HCT116 (cell line): Measurements from ENCODE around the gene SLC6A8.

ENCODE experiments used
- CBX3 ChIP-seq: IDR thresholded peaks from 2 replicates; pipeline ENCODE4 v1.6.1; 2012; ENCODE audit warnings: low read depth
- ELF1 ChIP-seq: IDR thresholded peaks from 2 replicates; pipeline ENCODE4 v1.6.1; 2012; ENCODE audit warnings: low read depth, borderline replicate concordance
- EZH2 ChIP-seq: fragments of 200-600 bp; sonication (generic); IDR thresholded peaks from 2 replicates; pipeline ENCODE4 v1.6.1; 2017; ENCODE audit warnings: antibody characterized with exemption, mixed run types
- EZH2phosphoT487 ChIP-seq: fragments of 200-600 bp; IDR thresholded peaks from 2 replicates; pipeline ENCODE4 v1.6.1; 2018; ENCODE audit warnings: antibody characterized with exemption, borderline replicate concordance
- JUND ChIP-seq: IDR thresholded peaks from 2 replicates; pipeline ENCODE4 v1.6.1; 2012
- POLR2A ChIP-seq: IDR thresholded peaks from 2 replicates; pipeline ENCODE4 v1.7.0; 2011; ENCODE audit warnings: borderline replicate concordance; ENCODE audit not compliant: insufficient read depth, insufficient read length; ENCODE audit errors: extremely low read depth
- POLR2AphosphoS5 ChIP-seq: IDR thresholded peaks from 2 replicates; pipeline ENCODE4 v1.6.1; 2011; ENCODE audit warnings: mild to moderate bottlenecking, low read depth, low read length, moderate library complexity
- SIN3A ChIP-seq: IDR thresholded peaks from 2 replicates; pipeline ENCODE4 v1.6.1; 2012; ENCODE audit warnings: low read depth
- YY1 ChIP-seq: IDR thresholded peaks from 2 replicates; pipeline ENCODE4 v1.6.1; 2011; ENCODE audit warnings: low read length, low read depth, moderate library complexity, mild to moderate bottlenecking; ENCODE audit not compliant: insufficient replicate concordance; ENCODE audit errors: extremely low read depth
- ZFX ChIP-seq: fragments of 450-650 bp; IDR thresholded peaks from 2 replicates; pipeline ENCODE4 v1.6.1; 2017
- ZNF274 ChIP-seq: fragments of 200-500 bp; sonication (Bioruptor generic); IDR thresholded peaks from 2 replicates; pipeline ENCODE4 v1.6.1; 2014; ENCODE audit warnings: mild to moderate bottlenecking, low read depth, low read length, inconsistent platforms
- TF ChIP-seq, protein P1 (sequence below), 3 experiments: fragments of 200-600 bp in 1 of 3; sonication (generic) in 1 of 3; IDR thresholded peaks in 2 of 3; conservative IDR thresholded peaks in 1 of 3; 2 replicates each; pipeline ENCODE4 v1.5.1; 2012 to 2017; ENCODE audit warnings: low read depth in 2 of 3, low read length in 2 of 3, antibody characterized with exemption in 1 of 3, borderline replicate concordance in 1 of 3, control low read depth in 1 of 3, mild to moderate bottlenecking in 1 of 3, mixed read lengths in 1 of 3, mixed run types in 1 of 3, moderate library complexity in 1 of 3; ENCODE audit not compliant: insufficient read depth in 1 of 3
- TF ChIP-seq, protein P2 (sequence below): IDR thresholded peaks from 2 replicates; pipeline ENCODE4 v1.6.1; 2011; ENCODE audit warnings: mild to moderate bottlenecking, low read length, moderate library complexity; ENCODE audit not compliant: insufficient replicate concordance; ENCODE audit errors: extremely low read depth
- TF ChIP-seq, protein P3 (sequence below): IDR thresholded peaks from 2 replicates; pipeline ENCODE4 v1.6.1; 2012

GRCh38 chrX:153725039-153725831 lies 37.5 kb downstream of the SLC6A8 start:
- TF ChIP-seq, protein P1, sequence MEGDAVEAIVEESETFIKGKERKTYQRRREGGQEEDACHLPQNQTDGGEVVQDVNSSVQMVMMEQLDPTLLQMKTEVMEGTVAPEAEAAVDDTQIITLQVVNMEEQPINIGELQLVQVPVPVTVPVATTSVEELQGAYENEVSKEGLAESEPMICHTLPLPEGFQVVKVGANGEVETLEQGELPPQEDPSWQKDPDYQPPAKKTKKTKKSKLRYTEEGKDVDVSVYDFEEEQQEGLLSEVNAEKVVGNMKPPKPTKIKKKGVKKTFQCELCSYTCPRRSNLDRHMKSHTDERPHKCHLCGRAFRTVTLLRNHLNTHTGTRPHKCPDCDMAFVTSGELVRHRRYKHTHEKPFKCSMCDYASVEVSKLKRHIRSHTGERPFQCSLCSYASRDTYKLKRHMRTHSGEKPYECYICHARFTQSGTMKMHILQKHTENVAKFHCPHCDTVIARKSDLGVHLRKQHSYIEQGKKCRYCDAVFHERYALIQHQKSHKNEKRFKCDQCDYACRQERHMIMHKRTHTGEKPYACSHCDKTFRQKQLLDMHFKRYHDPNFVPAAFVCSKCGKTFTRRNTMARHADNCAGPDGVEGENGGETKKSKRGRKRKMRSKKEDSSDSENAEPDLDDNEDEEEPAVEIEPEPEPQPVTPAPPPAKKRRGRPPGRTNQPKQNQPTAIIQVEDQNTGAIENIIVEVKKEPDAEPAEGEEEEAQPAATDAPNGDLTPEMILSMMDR (IDR thresholded peaks at IDR 0.05 in 2 of 3, conservative IDR thresholded peaks at IDR 0.05 in 1 of 3; ENCODE audit: borderline replicate concordance in 1 of 3, insufficient read depth in 1 of 3, low read depth in 2 of 3, low read length in 2 of 3) = no peak
- no peak for TF ChIP-seq POLR2A
- no peak for TF ChIP-seq JUND
- no peak for TF ChIP-seq EZH2phosphoT487
- no peak for TF ChIP-seq POLR2AphosphoS5
- TF ChIP-seq ZNF274 = no peak
- TF ChIP-seq SIN3A = no peak
- TF ChIP-seq, protein P2, sequence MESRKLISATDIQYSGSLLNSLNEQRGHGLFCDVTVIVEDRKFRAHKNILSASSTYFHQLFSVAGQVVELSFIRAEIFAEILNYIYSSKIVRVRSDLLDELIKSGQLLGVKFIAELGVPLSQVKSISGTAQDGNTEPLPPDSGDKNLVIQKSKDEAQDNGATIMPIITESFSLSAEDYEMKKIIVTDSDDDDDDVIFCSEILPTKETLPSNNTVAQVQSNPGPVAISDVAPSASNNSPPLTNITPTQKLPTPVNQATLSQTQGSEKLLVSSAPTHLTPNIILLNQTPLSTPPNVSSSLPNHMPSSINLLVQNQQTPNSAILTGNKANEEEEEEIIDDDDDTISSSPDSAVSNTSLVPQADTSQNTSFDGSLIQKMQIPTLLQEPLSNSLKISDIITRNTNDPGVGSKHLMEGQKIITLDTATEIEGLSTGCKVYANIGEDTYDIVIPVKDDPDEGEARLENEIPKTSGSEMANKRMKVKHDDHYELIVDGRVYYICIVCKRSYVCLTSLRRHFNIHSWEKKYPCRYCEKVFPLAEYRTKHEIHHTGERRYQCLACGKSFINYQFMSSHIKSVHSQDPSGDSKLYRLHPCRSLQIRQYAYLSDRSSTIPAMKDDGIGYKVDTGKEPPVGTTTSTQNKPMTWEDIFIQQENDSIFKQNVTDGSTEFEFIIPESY = no peak
- TF ChIP-seq ZFX = no peak
- TF ChIP-seq, protein P3, sequence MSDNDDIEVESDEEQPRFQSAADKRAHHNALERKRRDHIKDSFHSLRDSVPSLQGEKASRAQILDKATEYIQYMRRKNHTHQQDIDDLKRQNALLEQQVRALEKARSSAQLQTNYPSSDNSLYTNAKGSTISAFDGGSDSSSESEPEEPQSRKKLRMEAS = no peak
- no peak for TF ChIP-seq ELF1
- no peak for TF ChIP-seq CBX3
- no peak for TF ChIP-seq EZH2
- no peak for TF ChIP-seq YY1
